Activated T-cell treated with anti-CD3 and anti-CD28 coated beads for 48 hours (primary cell): Measurements from ENCODE around the gene TMPO.
"Not testable (repeated sequence)": the region's sequence is repeated elsewhere in the genome, so short reads cannot be mapped to it uniquely, and the experiment has no call there.

Source experiments
- DNase-seq: peaks from one replicate; pipeline ENCODE4 v3.0.0-alpha.2; 2020; ENCODE audit warnings: low read depth

Gene TMPO

GRCh38 chr12:98579347-98579746 lies 64.0 kb downstream of the TMPO start:
- no peak for DNase-seq

GRCh38 chr12:98579835-98580234 lies 64.4 kb downstream of the TMPO start:
- DNase-seq, result no peak

GRCh38 chr12:98580695-98581094 lies 65.3 kb downstream of the TMPO start:
- DNase-seq, result no peak

GRCh38 chr12:98581101-98581500 lies 65.7 kb downstream of the TMPO start:
- no peak for DNase-seq

- no peak for DNase-seq
Observed at GRCh38 chr12:98582093-98582492, 66.7 kb downstream of the TMPO start.

- DNase-seq, result no peak
Observed at GRCh38 chr12:98587084-98587483, 71.7 kb downstream of the TMPO start.

GRCh38 chr12:98591209-98591608 lies 75.8 kb downstream of the TMPO start:
- DNase-seq, result no peak

- no peak for DNase-seq
Observed at GRCh38 chr12:98592825-98593322, 77.5 kb downstream of the TMPO start.

- peak; percentile 92 for DNase-seq
Observed at GRCh38 chr12:98593351-98594049, 78.1 kb downstream of the TMPO start, which contains the start of gene SLC25A3. Gene SLC25A3, plus strand, starts transcription at chr12:98593686. Its CDS starts 293 bp downstream, at chr12:98593979.

GRCh38 chr12:98594050-98594835 lies 78.9 kb downstream of the TMPO start:
- no peak for DNase-seq

GRCh38 chr12:98595243-98595988 lies 80.0 kb downstream of the TMPO start:
- peak; percentile 7 for DNase-seq

- DNase-seq, result not testable (repeated sequence)
Observed at GRCh38 chr12:98597313-98597712, 81.9 kb downstream of the TMPO start.
